Measurements from ENCODE around the gene KCNQ2. TPM values are rescaled to one million over a fixed set of nuclear protein-coding genes. Genes with fewer than 3 reads are reported as not detected.

KCNQ2 gene
- total RNA-seq, 2 donors from 2014 or later, result 1.8 to 3.0 TPM

DNA sequence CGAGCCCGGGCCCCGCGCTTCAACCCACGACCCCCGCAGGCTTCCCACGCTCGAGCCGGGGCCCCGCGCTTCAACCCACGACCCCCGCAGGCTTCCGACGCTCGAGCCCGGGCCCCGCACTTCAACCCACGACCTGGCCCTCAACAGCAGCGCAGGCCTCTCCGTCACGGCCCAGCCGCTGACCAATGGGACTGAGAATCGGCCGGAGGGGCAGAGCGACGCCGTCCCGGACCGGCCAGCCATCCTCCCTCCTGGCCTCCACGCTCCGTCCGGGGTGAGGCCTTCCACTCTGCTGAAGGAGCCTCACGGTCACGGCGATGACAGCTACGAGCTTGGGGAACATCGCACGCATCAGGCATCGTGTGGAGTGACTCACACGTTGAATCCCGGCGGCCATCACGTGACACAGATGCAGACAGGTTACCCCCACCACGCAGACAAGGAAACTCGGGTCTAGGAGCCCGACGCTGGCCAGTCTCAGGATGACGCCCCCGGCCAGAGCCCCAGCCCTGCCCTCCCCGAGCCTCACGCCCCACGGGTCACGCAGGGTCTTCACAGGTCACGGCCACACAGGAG is 6.1 kb downstream of the KCNQ2 start:
- H3K4me3 ChIP-seq, result no peak overlapping the region
- ATAC-seq, result no peak
- intact Hi-C loops (cut with DNase I), result no loop called here

DNA sequence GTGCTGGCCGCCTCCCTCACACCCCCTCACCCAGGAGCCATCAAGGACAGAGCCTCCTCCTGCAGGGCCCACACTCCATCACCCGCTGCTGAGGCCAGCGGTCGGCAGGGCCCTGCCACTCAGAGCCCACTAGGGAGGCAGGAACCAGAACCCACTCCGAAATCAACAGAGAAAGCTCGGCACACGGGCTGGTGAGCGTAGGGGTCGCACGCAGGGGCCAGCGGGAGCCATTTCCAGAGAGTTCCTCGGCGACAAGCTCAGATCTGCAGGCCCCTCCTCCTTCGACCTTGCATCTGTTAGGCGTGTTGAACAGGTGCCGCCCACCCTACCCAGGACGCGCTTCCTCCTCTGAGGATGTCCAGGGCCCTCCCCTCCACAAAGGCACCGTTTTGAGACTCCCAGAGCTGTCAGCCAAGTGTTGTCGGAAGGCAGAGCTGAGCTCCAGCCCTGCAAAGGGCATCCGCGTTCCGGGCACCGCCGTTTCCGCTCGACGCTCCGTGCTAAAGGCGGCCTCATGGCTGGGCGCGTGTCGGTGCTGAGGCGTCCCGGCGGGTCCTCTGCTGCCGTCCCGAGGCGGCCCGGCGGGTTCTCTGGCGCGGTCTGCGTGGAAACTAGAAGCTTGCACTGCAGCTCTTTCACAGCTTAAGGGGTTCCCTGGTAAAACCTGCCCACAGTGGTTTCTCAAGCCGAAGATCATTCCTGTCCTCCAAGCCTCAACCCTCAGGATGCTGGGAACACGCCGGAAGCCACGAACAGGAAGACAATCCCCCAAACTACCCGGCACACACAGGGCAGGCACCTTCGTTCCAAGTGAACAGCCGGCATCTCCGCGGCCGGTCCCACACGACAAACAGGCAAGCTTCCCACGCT is 6.8 kb downstream of the KCNQ2 start:
- Histone ChIP-seq H3K4me1 (no peaks in the 10 kb centered on the region), H3K36me3 (replicated peaks in 1 of 2; ENCODE audit: insufficient read depth in 1 of 2, low read depth in 2 of 2) (no peaks in the 10 kb centered on the region), H3K27me3 (peaks cover 0 to 7% of the 10 kb centered on the region in 2 donors), H3K4me3 (no peak overlapping the region), H3K9me3 (no peaks in the 10 kb centered on the region), H3K27ac (no peak overlapping the region)
- no peak for ATAC-seq
- WGBS, 2 donors, result 63 to 69% methylated on average over 28 to 46 of the region's 56 CpGs
- intact Hi-C loops (cut with DNase I), result no loop called here
- TF ChIP-seq POLR2A (IDR thresholded peaks at IDR 0.05), result no peak
- TF ChIP-seq, protein P1, sequence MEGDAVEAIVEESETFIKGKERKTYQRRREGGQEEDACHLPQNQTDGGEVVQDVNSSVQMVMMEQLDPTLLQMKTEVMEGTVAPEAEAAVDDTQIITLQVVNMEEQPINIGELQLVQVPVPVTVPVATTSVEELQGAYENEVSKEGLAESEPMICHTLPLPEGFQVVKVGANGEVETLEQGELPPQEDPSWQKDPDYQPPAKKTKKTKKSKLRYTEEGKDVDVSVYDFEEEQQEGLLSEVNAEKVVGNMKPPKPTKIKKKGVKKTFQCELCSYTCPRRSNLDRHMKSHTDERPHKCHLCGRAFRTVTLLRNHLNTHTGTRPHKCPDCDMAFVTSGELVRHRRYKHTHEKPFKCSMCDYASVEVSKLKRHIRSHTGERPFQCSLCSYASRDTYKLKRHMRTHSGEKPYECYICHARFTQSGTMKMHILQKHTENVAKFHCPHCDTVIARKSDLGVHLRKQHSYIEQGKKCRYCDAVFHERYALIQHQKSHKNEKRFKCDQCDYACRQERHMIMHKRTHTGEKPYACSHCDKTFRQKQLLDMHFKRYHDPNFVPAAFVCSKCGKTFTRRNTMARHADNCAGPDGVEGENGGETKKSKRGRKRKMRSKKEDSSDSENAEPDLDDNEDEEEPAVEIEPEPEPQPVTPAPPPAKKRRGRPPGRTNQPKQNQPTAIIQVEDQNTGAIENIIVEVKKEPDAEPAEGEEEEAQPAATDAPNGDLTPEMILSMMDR (IDR thresholded peaks at IDR 0.05), result no peak
- DNase-seq, result no peak

More for the DNA sequence above, 6.1 kb downstream of the KCNQ2 start:
- H3K4me1 ChIP-seq, result no peaks in the 10 kb centered on the region
- WGBS, 2 donors, result 69 to 77% methylated on average over 35 to 51 of the region's 55 CpGs
- H3K27me3 ChIP-seq, result peaks cover 0 to 11% of the 10 kb centered on the region in 2 donors
- no peaks in the 10 kb centered on the region for H3K9me3 ChIP-seq
- no peak for TF ChIP-seq POLR2A (IDR thresholded peaks at IDR 0.05)
- TF ChIP-seq, protein P1 (IDR thresholded peaks at IDR 0.05), result no peak
- H3K27ac ChIP-seq, result no peak overlapping the region
- no peaks in the 10 kb centered on the region for H3K36me3 ChIP-seq (replicated peaks in 1 of 2; ENCODE audit: insufficient read depth in 1 of 2, low read depth in 2 of 2)
- no peak for DNase-seq

DNA sequence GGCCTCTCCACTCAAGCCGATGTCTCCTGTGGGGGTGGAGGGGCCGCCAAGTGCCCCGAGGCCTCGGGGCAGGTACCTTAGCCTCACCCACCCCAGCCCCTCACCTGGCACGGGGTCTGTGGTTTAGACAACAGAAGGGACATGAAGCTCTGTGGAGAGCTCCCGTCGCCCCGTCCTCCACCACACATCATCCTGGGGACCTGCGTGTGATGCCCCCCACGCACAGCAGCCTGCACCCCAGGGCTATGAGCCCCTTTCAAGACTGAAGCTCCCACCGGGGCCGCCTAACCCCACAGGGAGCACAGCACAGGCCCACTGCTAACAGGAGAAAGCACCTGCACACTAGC is 8.2 kb downstream of the KCNQ2 start:
- intact Hi-C loops (cut with DNase I), result no loop called here
- WGBS, 2 donors, result 56% methylated on average over 12 of the region's 12 CpGs; no CpG with 5 or more reads in 1 of the 2 donors
- no peak overlapping the region for H3K4me3 ChIP-seq
- no peaks in the 10 kb centered on the region for H3K36me3 ChIP-seq (replicated peaks in 1 of 2; ENCODE audit: insufficient read depth in 1 of 2, low read depth in 2 of 2)
- H3K4me1 ChIP-seq, result no peaks in the 10 kb centered on the region
- TF ChIP-seq POLR2A (IDR thresholded peaks at IDR 0.05), result no peak
- no peak overlapping the region for H3K27ac ChIP-seq
- H3K9me3 ChIP-seq, result no peaks in the 10 kb centered on the region
- DNase-seq (no peak), ATAC-seq (no peak)
- H3K27me3 ChIP-seq, result peaks cover 0 to 7% of the 10 kb centered on the region in 2 donors

GRCh38 chr20:63463400-63464288 is 8.8 kb downstream of the KCNQ2 start:
- intact Hi-C loops (cut with DNase I), result no loop called here
- H3K27me3 ChIP-seq, result peaks cover 0 to 7% of the 10 kb centered on the region in 2 donors

More at GRCh38 chr20:63463400-63464288, 8.8 kb downstream of the KCNQ2 start:
- no peak overlapping the region for H3K27ac ChIP-seq
- H3K4me1 ChIP-seq, result no peaks in the 10 kb centered on the region
- no peak overlapping the region for H3K4me3 ChIP-seq
- H3K9me3 ChIP-seq, result no peaks in the 10 kb centered on the region
- WGBS, 2 donors, result 24 to 35% methylated on average over 9 to 21 of the region's 22 CpGs
- DNase-seq, result no peak
- TF ChIP-seq, protein P1 (IDR thresholded peaks at IDR 0.05), result no peak
- no peak for TF ChIP-seq POLR2A (IDR thresholded peaks at IDR 0.05)
- ATAC-seq, result no peak
- H3K36me3 ChIP-seq (replicated peaks in 1 of 2; ENCODE audit: insufficient read depth in 1 of 2, low read depth in 2 of 2), result no peaks in the 10 kb centered on the region
